HEK293 (cell line): ENCODE data around the gene GMDS.

ENCODE experiments used
- CTCF ChIA-PET: fragments of 350-600 bp; formaldehyde crosslinking; extraction: SDS; loops from one replicate; lab custom pipeline; 2021; ENCODE audit warnings: antibody characterized with exemption; lab: Yijun Ruan, JAX
- POLR2A ChIA-PET: fragments of 300-600 bp; formaldehyde crosslinking; extraction: SDS; loops from one replicate; lab custom pipeline; 2020; ENCODE audit warnings: antibody characterized with exemption, inconsistent platforms; lab: Yijun Ruan, JAX
- H3K27ac ChIP-seq: fragments of 200-500 bp; sonication (Bioruptor generic); 2 replicates; pipeline ENCODE4 v1.5.1; 2014; ENCODE audit warnings: low read depth, low read length, control low read depth, inconsistent platforms; ENCODE audit errors: extremely low read depth
- H3K36me3 ChIP-seq, 2 experiments: fragments of 200-500 bp in 1 of 2; sonication (Bioruptor generic) in 1 of 2; 1 replicate in 1 of 2; 2 replicates in 1 of 2; pipeline ENCODE4 v1.5.1; 2014 to 2017; ENCODE audit warnings: inconsistent platforms in 2 of 2, low read length in 2 of 2; ENCODE audit not compliant: control insufficient read depth in 2 of 2, insufficient read depth in 1 of 2
- H3K4me1 ChIP-seq: fragments of 200-500 bp; sonication (Bioruptor generic); 2 replicates; pipeline ENCODE4 v1.5.1; 2014; ENCODE audit warnings: mild to moderate bottlenecking, low read length, inconsistent platforms; ENCODE audit not compliant: control insufficient read depth, insufficient read depth
- H3K4me3 ChIP-seq: 2 replicates; pipeline ENCODE4 v1.5.1; 2011; ENCODE audit warnings: low read depth, mild to moderate bottlenecking, control low read depth, low read length, moderate library complexity
- H3K9me3 ChIP-seq: fragments of 200-500 bp; sonication (Bioruptor generic); 2 replicates; pipeline ENCODE4 v1.5.1; 2014; ENCODE audit warnings: low read depth, low read length, inconsistent platforms; ENCODE audit not compliant: control insufficient read depth, insufficient read depth
- BCL6B ChIP-seq: fragments of 450-650 bp; formaldehyde crosslinking; IDR thresholded peaks from 2 replicates; pipeline ENCODE4 v1.5.1; 2017; ENCODE audit warnings: missing biosample characterization, missing genetic modification characterization
- FEZF1 ChIP-seq: fragments of 450-650 bp; formaldehyde crosslinking; IDR thresholded peaks from 2 replicates; pipeline ENCODE4 v1.5.1; 2016; ENCODE audit warnings: missing biosample characterization, missing genetic modification characterization
- OSR2 ChIP-seq: fragments of 450-650 bp; formaldehyde crosslinking; IDR thresholded peaks from 2 replicates; pipeline ENCODE4 v1.5.1; 2016; ENCODE audit warnings: missing biosample characterization, missing genetic modification characterization
- OVOL3 ChIP-seq: fragments of 450-650 bp; formaldehyde crosslinking; IDR thresholded peaks from 2 replicates; pipeline ENCODE4 v1.5.1; 2016; ENCODE audit warnings: missing biosample characterization, missing genetic modification characterization
- SCRT1 ChIP-seq: fragments of 450-650 bp; formaldehyde crosslinking; IDR thresholded peaks from 2 replicates; pipeline ENCODE4 v1.5.1; 2016; ENCODE audit warnings: missing biosample characterization, missing genetic modification characterization, borderline replicate concordance
- SP3 ChIP-seq: fragments of 450-650 bp; formaldehyde crosslinking; IDR thresholded peaks from 2 replicates; pipeline ENCODE4 v1.5.1; 2016; ENCODE audit warnings: missing biosample characterization, missing genetic modification characterization
- ZBTB21 ChIP-seq: fragments of 450-650 bp; formaldehyde crosslinking; IDR thresholded peaks from 2 replicates; pipeline ENCODE4 v1.5.1; 2017; ENCODE audit warnings: missing biosample characterization, missing genetic modification characterization
- ZBTB8A ChIP-seq: fragments of 450-650 bp; formaldehyde crosslinking; IDR thresholded peaks from 2 replicates; pipeline ENCODE4 v1.5.1; 2016; ENCODE audit warnings: missing biosample characterization, missing genetic modification characterization
- ZFP41 ChIP-seq: fragments of 450-650 bp; formaldehyde crosslinking; IDR thresholded peaks from 2 replicates; pipeline ENCODE4 v1.5.1; 2016; ENCODE audit warnings: missing biosample characterization, missing genetic modification characterization, borderline replicate concordance
- ZNF248 ChIP-seq: fragments of 450-650 bp; formaldehyde crosslinking; IDR thresholded peaks from 2 replicates; pipeline ENCODE4 v1.5.1; 2017; ENCODE audit warnings: missing biosample characterization, missing genetic modification characterization
- ZNF549 ChIP-seq: fragments of 450-650 bp; IDR thresholded peaks from 2 replicates; pipeline ENCODE4 v1.5.1; 2018; ENCODE audit warnings: missing biosample characterization, missing genetic modification characterization, mild to moderate bottlenecking, inconsistent platforms, moderate library complexity
- ZNF585B ChIP-seq: fragments of 450-650 bp; formaldehyde crosslinking; IDR thresholded peaks from 2 replicates; pipeline ENCODE4 v1.5.1; 2016; ENCODE audit warnings: missing biosample characterization, missing genetic modification characterization
- ZNF658 ChIP-seq: fragments of 450-650 bp; formaldehyde crosslinking; IDR thresholded peaks from 2 replicates; pipeline ENCODE4; 2016; ENCODE audit warnings: missing biosample characterization, missing genetic modification characterization
- TF ChIP-seq, protein P1 (sequence below): fragments of 450-650 bp; formaldehyde crosslinking; IDR thresholded peaks from 2 replicates; pipeline ENCODE4 v1.5.1; 2017; ENCODE audit warnings: missing biosample characterization, missing genetic modification characterization
- TF ChIP-seq, protein P2 (sequence below): fragments of 450-650 bp; formaldehyde crosslinking; IDR thresholded peaks from 2 replicates; pipeline ENCODE4 v1.5.1; 2016; ENCODE audit warnings: missing biosample characterization, missing genetic modification characterization
- TF ChIP-seq, protein P3 (sequence below): fragments of 450-650 bp; formaldehyde crosslinking; IDR thresholded peaks from 2 replicates; pipeline ENCODE4 v1.5.1; 2016; ENCODE audit warnings: missing biosample characterization, missing genetic modification characterization

GMDS gene

DNA sequence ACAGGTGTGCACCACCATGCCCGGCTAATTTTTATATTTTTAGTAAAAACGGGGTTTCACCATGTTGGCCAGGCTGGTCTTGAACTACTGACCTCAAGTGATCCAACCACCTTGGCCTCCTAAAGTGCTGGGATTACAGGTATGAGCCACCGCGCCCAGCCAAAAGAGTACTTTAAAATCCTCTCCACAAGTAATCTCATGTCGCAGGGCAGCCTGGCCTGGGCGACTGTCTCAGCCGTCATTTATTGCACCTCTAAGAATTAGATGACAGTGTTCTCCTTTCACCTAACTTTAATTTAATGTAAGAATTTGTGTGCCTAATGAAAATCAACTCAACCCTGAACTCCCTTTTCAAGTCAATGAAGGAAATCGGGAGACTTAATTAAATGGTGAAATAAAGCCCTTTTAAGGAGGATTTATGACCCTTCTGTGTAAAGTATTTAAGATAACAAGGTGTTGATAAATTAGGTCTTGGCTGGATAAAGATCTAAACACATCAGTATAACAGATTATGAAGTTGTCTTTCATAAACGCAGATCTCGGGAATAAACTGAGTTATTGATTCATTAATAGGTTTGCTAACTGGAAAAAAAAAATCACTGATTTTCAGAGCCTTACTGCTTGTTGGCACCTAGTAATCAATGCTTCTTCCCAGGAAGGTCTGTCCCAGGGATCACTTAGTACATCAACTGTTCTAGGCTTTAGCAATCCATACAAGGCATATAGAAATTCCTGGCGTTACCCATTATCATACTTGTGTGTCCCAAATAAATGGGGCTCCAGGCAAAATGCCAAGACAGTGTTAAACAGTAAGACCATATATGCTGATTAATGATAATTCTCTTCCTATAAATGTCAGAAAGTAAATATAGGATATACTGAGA lies 209.3 kb downstream of the GMDS start (continued):
- TF ChIP-seq ZBTB8A (tag by site-specific recombination) = peak; percentile 38; the same call in 1 of the 2 replicates
- no peak for TF ChIP-seq ZBTB21 (tag by site-specific recombination)
- TF ChIP-seq BCL6B (tag by site-specific recombination) = no peak; the same call in 1 of the 2 replicates
- no peak for TF ChIP-seq ZNF549 (tag by site-specific recombination)
- peak; percentile 72 for TF ChIP-seq OSR2 (tag by site-specific recombination)
- TF ChIP-seq, protein P1, sequence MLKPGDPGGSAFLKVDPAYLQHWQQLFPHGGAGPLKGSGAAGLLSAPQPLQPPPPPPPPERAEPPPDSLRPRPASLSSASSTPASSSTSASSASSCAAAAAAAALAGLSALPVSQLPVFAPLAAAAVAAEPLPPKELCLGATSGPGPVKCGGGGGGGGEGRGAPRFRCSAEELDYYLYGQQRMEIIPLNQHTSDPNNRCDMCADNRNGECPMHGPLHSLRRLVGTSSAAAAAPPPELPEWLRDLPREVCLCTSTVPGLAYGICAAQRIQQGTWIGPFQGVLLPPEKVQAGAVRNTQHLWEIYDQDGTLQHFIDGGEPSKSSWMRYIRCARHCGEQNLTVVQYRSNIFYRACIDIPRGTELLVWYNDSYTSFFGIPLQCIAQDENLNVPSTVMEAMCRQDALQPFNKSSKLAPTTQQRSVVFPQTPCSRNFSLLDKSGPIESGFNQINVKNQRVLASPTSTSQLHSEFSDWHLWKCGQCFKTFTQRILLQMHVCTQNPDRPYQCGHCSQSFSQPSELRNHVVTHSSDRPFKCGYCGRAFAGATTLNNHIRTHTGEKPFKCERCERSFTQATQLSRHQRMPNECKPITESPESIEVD (tag by site-specific recombination) = peak; percentile 31
- TF ChIP-seq SP3 = no peak
- TF ChIP-seq FEZF1 (tag by site-specific recombination) = 0 out of 2 replicates have a peak, but pooled peaks have one; percentile 25
- TF ChIP-seq ZNF248 (tag by site-specific recombination) = no peak
- TF ChIP-seq SCRT1 (tag by site-specific recombination) = no peak

DNA sequence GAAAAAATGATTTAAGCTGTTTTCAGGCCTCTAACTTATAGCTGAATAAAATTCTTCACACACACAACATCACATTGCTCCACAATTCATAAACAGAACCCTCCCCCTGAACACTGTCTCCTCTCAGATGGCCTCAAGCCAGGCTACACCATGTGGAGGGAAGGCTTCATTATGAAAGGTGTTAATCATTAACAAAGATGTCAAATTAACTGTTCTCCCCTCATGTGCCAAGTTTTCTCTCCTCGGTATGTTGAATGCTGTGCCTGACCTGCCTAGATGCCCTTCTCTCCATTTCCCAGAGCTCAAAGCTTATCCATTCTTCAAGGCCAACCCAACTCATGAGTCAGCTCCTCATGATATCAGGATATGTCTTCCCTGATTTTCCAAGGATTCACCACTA lies 210.4 kb downstream of the GMDS start:
- Histone ChIP-seq H3K9me3 (no peaks in the 10 kb centered on the region), H3K4me1 (peaks cover 30% of the 10 kb centered on the region), H3K27ac (no peak overlapping the region), H3K4me3 (no peak overlapping the region), H3K36me3 (no peaks in the 10 kb centered on the region)
- TF ChIP-seq ZFP41 (no peak), OVOL3 (tag by site-specific recombination) (no peak), ZNF658 (no peak), ZNF585B (tag by site-specific recombination) (no peak)
- TF ChIP-seq, protein P2, sequence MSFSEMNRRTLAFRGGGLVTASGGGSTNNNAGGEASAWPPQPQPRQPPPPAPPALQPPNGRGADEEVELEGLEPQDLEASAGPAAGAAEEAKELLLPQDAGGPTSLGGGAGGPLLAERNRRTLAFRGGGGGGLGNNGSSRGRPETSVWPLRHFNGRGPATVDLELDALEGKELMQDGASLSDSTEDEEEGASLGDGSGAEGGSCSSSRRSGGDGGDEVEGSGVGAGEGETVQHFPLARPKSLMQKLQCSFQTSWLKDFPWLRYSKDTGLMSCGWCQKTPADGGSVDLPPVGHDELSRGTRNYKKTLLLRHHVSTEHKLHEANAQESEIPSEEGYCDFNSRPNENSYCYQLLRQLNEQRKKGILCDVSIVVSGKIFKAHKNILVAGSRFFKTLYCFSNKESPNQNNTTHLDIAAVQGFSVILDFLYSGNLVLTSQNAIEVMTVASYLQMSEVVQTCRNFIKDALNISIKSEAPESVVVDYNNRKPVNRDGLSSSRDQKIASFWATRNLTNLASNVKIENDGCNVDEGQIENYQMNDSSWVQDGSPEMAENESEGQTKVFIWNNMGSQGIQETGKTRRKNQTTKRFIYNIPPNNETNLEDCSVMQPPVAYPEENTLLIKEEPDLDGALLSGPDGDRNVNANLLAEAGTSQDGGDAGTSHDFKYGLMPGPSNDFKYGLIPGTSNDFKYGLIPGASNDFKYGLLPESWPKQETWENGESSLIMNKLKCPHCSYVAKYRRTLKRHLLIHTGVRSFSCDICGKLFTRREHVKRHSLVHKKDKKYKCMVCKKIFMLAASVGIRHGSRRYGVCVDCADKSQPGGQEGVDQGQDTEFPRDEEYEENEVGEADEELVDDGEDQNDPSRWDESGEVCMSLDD (tag by site-specific recombination) = no peak
- TF ChIP-seq, protein P3, sequence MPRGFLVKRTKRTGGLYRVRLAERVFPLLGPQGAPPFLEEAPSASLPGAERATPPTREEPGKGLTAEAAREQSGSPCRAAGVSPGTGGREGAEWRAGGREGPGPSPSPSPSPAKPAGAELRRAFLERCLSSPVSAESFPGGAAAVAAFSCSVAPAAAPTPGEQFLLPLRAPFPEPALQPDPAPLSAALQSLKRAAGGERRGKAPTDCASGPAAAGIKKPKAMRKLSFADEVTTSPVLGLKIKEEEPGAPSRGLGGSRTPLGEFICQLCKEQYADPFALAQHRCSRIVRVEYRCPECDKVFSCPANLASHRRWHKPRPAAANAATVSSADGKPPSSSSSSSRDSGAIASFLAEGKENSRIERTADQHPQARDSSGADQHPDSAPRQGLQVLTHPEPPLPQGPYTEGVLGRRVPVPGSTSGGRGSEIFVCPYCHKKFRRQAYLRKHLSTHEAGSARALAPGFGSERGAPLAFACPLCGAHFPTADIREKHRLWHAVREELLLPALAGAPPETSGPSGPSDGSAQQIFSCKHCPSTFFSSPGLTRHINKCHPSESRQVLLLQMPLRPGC (tag by site-specific recombination) = no peak
- CTCF ChIA-PET = interaction anchor here (0.6 to 1.2 kb wide), 5 partner anchors 17 to 1311 kb away, joined by 3 read pairs; no protein-coding TSS in a partner anchor
- POLR2A ChIA-PET = interaction anchor here (0.8 kb wide), 1 partner anchor 9 kb away, joined by 3 read pairs; no protein-coding TSS in a partner anchor
